GM19463 (cell line): ENCODE results near the gene KIF26A.
"Not testable (repeated sequence)": the region's sequence is repeated elsewhere in the genome, so short reads cannot be mapped to it uniquely, and the experiment has no call there.

Experiments used
- ATAC-seq: cut with Tn5 transposase; IDR thresholded peaks from one replicate; pipeline ENCODE4 v1.9.1; 2021; ENCODE audit warnings: mild to moderate bottlenecking, moderate library complexity; ENCODE audit not compliant: unreplicated experiment

KIF26A gene

DNA sequence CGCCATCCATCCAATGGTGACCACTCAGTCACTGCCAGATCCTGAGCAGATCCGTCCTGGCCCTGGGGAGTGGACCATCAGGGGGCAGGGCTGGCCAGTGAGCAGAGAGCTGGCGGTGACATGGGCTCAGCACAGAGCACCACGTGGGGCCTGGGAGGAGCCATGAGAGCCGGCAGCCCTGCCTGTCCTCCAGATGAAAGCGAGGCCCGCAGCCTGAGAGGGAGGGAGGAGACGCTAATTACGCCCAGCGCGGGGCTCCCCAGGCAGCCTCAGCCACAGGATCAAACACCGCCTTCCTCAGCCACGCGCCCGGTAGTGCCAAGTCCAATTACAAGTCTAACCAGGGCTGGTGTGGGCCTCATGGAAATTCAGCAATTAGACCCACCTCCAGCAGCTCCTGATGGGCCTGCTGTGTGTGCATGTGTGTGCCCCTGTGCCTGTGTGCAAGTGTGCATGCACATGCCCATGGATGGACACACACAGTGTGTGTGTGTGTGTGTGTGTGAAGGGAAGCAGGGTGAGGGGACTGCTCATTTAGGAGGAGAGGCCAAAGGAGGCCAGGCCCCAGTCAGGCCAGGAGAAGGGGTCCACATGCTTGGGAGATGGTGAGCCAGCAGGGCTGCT lies 68.0 kb downstream of the KIF26A start:
- ATAC-seq = no peak

DNA sequence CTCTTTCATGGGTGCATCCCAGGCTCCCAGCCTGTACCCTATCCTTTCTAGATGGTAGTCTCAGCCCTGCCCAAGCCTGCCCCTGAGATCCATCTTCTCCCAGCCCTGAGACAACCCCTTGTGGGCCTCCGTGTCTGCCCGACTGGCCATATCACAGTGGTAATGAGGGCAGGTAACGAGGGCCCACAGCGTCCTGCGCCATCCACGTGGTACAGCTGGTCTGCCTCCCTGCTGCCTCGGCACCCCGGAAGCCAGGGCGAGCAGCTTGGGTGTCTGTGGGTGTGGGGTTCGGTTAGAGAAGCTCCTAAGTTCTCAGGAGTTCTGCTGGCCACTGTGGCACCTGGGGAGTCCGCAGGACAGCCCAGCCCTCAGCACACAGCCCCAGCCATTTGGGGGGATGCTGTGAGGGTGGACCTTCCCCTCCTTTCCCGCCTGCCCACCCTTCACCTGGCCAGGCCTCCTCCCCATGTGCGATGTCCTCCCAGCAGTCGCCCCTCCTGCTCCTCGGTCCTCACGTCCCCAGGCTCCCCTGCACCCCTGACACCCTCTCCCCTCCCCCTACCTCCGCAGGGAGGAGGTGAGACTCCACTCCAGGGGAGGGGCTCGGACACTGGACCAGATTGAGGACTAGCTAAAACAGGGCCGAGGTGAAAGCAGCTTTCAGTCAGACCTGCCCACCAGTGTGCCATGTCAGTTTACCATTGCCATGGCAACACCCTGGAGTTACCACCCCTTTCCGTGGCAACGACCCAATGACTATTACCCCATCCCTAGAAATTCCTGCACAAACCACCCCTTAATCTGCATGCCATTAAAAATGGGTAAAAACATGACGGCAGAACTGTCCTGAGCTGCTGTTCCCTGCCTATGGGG lies 69.0 kb downstream of the KIF26A start:
- no peak for ATAC-seq

GRCh38 chr14:104208015-104208295 lies 69.6 kb downstream of the KIF26A start:
- not testable (repeated sequence) for ATAC-seq

GRCh38 chr14:104208331-104208730 lies 69.9 kb downstream of the KIF26A start:
- not testable (repeated sequence) for ATAC-seq

DNA sequence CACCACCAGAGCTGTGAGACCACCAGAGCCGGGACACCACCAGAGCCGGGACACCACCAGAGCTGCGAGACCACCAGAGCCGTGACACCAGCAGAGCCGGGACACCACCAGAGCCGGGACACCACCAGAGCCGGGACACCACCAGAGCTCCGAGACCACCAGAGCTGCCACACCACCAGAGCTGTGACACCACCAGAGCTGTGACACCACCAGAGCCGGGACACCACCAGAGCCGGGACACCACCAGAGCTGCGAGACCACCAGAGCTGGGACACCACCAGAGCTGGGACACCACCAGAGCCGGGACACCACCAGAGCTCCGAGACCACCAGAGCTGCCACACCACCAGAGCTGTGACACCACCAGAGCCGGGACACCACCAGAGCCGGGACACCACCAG lies 70.7 kb downstream of the KIF26A start:
- ATAC-seq = not testable (repeated sequence)

GRCh38 chr14:104209985-104210816 lies 71.8 kb downstream of the KIF26A start:
- ATAC-seq = no peak

DNA sequence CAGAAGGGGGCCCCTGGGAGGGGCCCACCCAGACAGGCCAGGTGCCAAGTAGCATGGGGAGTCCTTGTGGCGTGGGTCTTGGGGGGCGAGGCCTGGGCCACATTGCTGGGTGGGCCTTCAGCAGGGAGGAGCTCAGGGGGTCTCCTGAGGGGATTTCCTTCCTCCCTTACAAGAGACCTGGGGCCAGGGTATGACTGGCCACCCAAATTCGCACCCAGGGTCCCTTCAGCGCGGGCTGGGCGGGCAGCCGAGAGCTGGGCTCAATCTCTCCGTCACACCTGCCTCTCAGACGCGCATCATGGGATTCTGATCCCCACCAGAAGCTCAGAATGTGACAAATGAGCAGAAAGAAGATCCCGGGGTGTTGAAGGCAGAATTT lies 72.4 kb downstream of the KIF26A start:
- no peak for ATAC-seq

DNA sequence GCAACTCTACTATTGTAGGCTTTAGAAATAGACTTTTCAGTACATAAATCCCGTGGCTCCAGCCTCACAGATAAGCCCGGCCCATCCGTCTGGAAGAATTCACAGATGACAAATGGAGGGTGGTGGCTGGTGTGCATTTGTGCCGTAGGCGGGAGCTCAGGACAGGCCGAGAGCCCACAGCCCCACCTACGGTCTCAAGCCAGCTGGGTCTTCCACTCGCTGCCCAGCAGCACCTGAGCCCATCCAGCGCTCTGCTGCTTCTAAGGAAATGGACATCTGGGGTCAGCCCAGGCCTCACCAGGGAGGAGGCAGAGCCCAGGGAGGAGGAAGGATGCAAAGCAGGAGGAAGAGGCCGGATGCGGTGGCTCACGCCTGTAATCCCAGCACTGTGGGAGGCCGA lies 72.8 kb downstream of the KIF26A start:
- ATAC-seq = no peak

DNA sequence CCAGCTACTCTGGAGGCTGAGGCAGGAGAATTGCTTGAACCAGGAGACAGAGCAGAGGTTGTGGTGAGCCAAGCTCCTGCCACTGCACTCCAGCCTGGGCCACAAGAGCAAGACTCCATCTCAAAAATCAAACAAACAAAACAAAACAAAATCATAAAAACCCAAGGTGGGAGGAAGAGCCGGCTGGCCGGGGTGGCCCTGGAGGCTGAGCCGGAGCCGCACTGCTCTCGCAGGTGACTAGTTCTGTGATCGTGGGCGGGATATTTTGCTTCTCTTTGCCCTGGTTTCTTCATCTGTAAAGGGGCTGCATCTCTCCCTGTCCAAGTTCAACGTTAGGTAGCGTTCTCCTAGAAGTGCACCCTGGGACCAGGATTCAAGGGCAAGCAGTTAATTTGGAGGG lies 73.4 kb downstream of the KIF26A start:
- ATAC-seq = no peak

DNA sequence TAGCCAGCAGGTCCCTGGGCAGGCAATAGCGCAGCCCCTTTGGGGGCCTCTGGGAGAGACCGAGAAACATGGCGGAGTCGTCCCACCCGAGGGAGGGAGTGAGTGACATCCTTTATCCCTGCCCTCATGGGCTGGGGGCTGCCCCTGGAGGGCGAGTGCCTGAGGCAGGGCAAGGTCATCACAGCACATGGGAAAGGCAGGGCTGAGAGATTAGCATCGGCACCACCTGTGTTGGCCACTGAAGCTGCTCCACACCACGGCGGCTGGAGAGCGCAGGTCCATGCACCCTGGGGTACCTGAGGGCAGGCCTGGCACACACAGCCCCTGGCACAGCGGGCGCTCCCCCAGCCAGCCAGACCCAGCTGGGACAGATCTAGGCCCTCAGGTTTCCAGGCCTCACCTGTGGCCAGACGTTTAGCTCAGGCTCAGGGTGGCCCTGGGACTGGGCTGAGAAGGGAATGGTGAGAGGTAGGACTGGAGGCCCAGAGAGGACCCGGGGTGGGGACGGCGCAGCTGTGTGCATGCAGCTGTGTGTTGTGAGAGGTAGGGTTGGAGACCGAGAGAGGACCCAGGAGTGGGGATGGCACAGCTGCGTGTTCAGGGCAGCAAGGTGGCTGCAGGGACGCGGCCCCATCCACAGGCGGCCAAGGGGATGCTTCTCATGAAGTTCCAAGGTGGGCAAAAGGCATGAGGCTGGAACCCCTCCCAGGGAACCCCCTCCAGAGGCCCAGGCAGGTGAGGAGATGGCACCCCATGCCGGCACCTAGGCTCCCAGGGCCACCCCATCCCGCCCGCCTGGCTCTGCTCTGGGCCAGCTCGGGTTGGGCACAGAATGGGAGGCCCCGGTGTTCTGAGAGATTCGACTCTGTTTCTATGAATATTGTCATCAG lies 74.1 kb downstream of the KIF26A start:
- no peak for ATAC-seq

- ATAC-seq = no peak
Measured at GRCh38 chr14:104213301-104214034, 75.1 kb downstream of the KIF26A start.

- no peak for ATAC-seq
Measured at GRCh38 chr14:104214431-104215218, 76.2 kb downstream of the KIF26A start.

GRCh38 chr14:104215706-104216334 lies 77.4 kb downstream of the KIF26A start:
- ATAC-seq = no peak

DNA sequence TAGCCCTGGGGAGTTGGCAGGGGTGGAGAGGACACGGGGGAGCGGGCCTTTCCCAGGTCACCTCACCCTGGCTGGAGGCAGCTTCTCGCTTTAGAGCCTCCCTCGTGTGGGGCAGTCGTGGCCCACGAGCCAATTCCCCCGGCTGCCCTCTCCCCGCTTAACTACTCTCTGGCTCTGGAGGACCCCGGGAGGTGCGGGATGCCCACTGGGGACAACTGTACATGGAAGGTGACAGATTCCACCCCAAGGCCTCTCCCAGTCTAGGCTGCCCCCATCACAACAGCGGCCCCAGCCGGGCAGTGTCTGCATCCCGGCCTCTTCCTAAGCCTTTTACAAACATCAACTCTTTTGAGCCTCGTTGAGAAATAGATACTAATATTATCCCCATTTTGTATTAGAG lies 78.1 kb downstream of the KIF26A start:
- ATAC-seq = no peak

DNA sequence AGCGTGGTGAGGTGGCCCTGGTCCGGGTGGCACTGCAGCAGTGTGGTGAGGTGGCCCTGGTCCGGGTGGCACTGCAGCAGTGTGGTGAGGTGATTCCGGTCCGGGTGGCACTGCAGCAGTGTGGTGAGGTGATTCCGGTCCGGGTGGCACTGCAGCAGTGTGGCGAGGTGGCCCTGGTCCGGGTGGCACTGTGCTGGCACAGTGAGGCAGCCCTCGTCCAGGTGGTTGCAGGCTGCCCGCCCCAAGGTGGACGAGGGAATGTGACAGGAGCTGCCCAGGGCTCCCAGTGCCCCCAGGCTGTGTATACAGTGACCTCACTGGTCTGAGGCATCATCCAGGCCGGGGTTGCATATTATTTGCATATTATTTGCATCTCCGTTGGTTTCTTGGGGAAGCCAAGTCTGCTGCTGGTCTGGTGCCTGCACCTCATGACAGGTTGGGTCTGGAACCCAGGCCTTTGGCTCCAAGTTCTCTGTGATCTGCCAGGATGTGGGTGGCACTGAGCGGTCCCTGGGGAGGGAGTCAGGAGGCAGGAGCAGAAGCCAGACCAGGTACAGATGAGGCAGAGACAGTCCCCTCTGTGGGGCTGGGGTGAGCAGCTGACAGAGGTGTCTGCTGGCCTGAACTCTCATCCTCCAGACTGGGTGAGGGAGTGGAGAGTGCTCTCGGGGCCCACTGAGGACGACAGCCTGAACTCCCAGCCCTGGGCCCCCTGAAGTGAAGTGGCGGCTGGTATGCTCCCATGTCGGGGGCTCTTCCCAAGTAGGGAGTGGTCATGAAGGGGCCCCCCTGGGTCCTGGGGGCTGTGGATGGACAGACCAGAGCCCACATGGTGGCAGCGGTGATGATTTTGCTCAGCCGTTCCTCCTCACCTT lies 79.3 kb downstream of the KIF26A start:
- ATAC-seq = no peak

- ATAC-seq = no peak
Measured at GRCh38 chr14:104218361-104219180, 80.2 kb downstream of the KIF26A start.

DNA sequence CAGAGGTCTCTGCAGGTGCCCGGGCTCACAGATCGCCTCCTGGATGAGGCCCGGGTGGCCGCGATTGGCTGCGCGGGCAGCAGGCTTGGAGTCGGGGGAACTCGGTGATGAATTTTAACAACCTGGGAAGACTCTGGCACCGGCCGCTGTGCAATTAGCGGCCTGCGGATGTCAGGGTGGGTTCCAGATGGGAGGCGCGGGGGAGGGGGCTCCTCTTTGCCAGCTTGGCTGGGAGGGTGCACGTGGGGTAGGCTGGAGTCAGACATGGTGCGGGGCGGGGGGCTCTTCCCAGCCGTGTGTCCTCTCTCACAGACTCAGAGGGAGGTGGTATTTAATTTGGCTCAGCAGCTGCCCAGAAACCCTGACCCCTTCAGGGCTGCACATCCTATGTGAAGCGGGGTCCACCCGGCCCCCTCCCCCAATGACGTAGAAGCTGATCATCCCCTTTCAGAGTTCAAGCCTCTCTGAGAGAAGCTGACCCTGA lies 81.4 kb downstream of the KIF26A start:
- ATAC-seq = no peak
